Panc1 (cell line): ENCODE measurements around the gene WNT3A. TPM values are rescaled to one million over a fixed set of nuclear protein-coding genes. Genes with fewer than 3 reads are reported as not detected.

Experiments used
- ATAC-seq: fragments of 200-7000 bp; cut with Tn5 transposase; 2 replicates; pipeline ENCODE4 v1.9.1; 2020; ENCODE audit warnings: mild to moderate bottlenecking, moderate library complexity
- BruUV-seq: library from RNA; stranded (reverse); fragments of 400-500 nt; replicated peaks from 2 replicates; lab custom pipeline; 2021; lab: Mats Ljungman, UMichigan
- CTCF ChIA-PET: fragments of 300-600 bp; sonication (Branson Sonifier 250); formaldehyde crosslinking; loops from one replicate; lab custom pipeline; 2022; ENCODE audit warnings: antibody characterized with exemption; lab: Charles Lee
- POLR2A ChIA-PET: fragments of 300-600 bp; sonication (Branson Sonifier 250); formaldehyde crosslinking; loops from one replicate; lab custom pipeline; 2022; ENCODE audit warnings: antibody characterized with exemption; lab: Charles Lee
- DNase-seq: peaks from one replicate; pipeline ENCODE4 v3.0.0-alpha.2; 2010; ENCODE audit warnings: low read depth, low spot score
- H3K27ac ChIP-seq: 2 replicates; pipeline ENCODE4 v1.5.1; 2011; ENCODE audit warnings: mild to moderate bottlenecking, low read length, inconsistent platforms
- H3K27me3 ChIP-seq: fragments of 200-500 bp; sonication (Bioruptor generic); 2 replicates; pipeline ENCODE4 v1.6.0; 2014; ENCODE audit warnings: low read length, inconsistent platforms; ENCODE audit not compliant: control insufficient read depth, insufficient read depth
- H3K36me3 ChIP-seq: fragments of 200-500 bp; sonication (Bioruptor generic); 2 replicates; pipeline ENCODE4 v1.5.1; 2014; ENCODE audit warnings: inconsistent platforms, mild to moderate bottlenecking, low read length, moderate library complexity; ENCODE audit not compliant: control insufficient read depth, insufficient read depth
- H3K4me1 ChIP-seq: 2 replicates; pipeline ENCODE4 v1.5.1; 2011; ENCODE audit warnings: inconsistent platforms, mild to moderate bottlenecking, low read length, moderate library complexity; ENCODE audit not compliant: control insufficient read depth, insufficient read depth
- H3K4me3 ChIP-seq, 2 experiments: 2 replicates each; pipeline ENCODE4 v1.5.1; 2011 to 2012; ENCODE audit warnings: low read depth in 2 of 2, low read length in 2 of 2, mild to moderate bottlenecking in 2 of 2, inconsistent platforms in 1 of 2, moderate library complexity in 1 of 2
- H3K9me3 ChIP-seq: fragments of 200-500 bp; sonication (Bioruptor generic); 2 replicates; pipeline ENCODE4 v1.5.1; 2014; ENCODE audit warnings: low read depth, mild to moderate bottlenecking, inconsistent platforms, low read length, moderate library complexity; ENCODE audit not compliant: control insufficient read depth, insufficient read depth
- CTCF ChIP-seq: fragments of 450-650 bp; IDR thresholded peaks from 2 replicates; pipeline ENCODE4 v1.5.1; 2017; ENCODE audit warnings: mild to moderate bottlenecking
- POLR2AphosphoS5 ChIP-seq: IDR thresholded peaks from 2 replicates; pipeline ENCODE4 v1.6.1; 2012; ENCODE audit warnings: mild to moderate bottlenecking, low read depth, low read length, moderate library complexity
- REST ChIP-seq, 2 experiments: IDR thresholded peaks; 2 replicates each; pipeline ENCODE4 v1.6.1; 2011 to 2012; ENCODE audit warnings: low read depth in 2 of 2, control low read depth in 1 of 2, low read length in 1 of 2, mild to moderate bottlenecking in 1 of 2, moderate library complexity in 1 of 2; ENCODE audit not compliant: insufficient read depth in 1 of 2
- SIN3A ChIP-seq: IDR thresholded peaks from 2 replicates; pipeline ENCODE4 v1.6.1; 2012; ENCODE audit warnings: low read depth, mild to moderate bottlenecking, low read length, moderate library complexity, borderline replicate concordance; ENCODE audit not compliant: insufficient read depth
- in situ Hi-C: cut with HindIII; loops from 2 replicates; pipeline ENCODE4 v1.10.0; 2016; ENCODE audit warnings: low sequenced_read_pairs, low pct_unique_long_range_greater_than_20kb
- intact Hi-C: fragments of 100-400 bp; cut with micrococcal nuclease; formaldehyde crosslinking; loops from one replicate; pipeline ENCODE4 v1.10.0; 2022; ENCODE audit not compliant: unreplicated experiment
- total RNA-seq: library from RNA; stranded (reverse); gene quantifications from one replicate; pipeline ENCODE4 v1.2.1, GENCODE V29; 2021; ENCODE audit not compliant: unreplicated experiment

Gene WNT3A
- total RNA-seq, 1 experiment from 2014 or later: not detected

- H3K27me3 ChIP-seq: no peaks in the 10 kb centered on the region
- BruUV-seq: TSS peak; percentile 90
- no peak for ATAC-seq
- TF ChIP-seq CTCF: no peak
- no peak for TF ChIP-seq REST (IDR thresholded peaks at IDR 0.05; ENCODE audit: insufficient read depth in 1 of 2, low read depth in 2 of 2, low read length in 1 of 2)
- TF ChIP-seq SIN3A: no peak
- CTCF ChIA-PET: no interaction called here
- H3K4me3 ChIP-seq: no peak overlapping the region
- in situ Hi-C loops (no loop called here), intact Hi-C loops (no loop called here)
- H3K36me3 ChIP-seq: peaks cover 8% of the 10 kb centered on the region
- POLR2A ChIA-PET: interaction anchor here (0.6 kb wide), 1 partner anchor 365 kb away, joined by 8 read pairs; no protein-coding TSS in a partner anchor
- H3K9me3 ChIP-seq: peaks cover 3% of the 10 kb centered on the region; the same call in 1 of the 2 replicates
- DNase-seq: no peak
- H3K4me1 ChIP-seq: peaks cover 17% of the 10 kb centered on the region
- no peak overlapping the region for H3K27ac ChIP-seq
Observed at GRCh38 chr1:228098323-228098931, 91.6 kb downstream of the WNT3A start.

- H3K4me1 ChIP-seq: peaks cover 22% of the 10 kb centered on the region
- peaks cover 8% of the 10 kb centered on the region for H3K36me3 ChIP-seq
- no peak for ATAC-seq
- no peak for DNase-seq
- TF ChIP-seq POLR2AphosphoS5: no peak
- no peak for TF ChIP-seq SIN3A
- no peak for TF ChIP-seq REST (IDR thresholded peaks at IDR 0.05; ENCODE audit: insufficient read depth in 1 of 2, low read depth in 2 of 2, low read length in 1 of 2)
- no peak for TF ChIP-seq CTCF
- POLR2A ChIA-PET: no interaction called here
- no TSS peak for BruUV-seq
- no peaks in the 10 kb centered on the region; the same call in 1 of the 2 replicates for H3K9me3 ChIP-seq
- intact Hi-C loops: no loop called here
- no peaks in the 10 kb centered on the region for H3K27me3 ChIP-seq
- in situ Hi-C loops: no loop called here
- CTCF ChIA-PET: interaction anchor here (0.6 kb wide), 1 partner anchor 100 kb away, joined by 5 read pairs; no protein-coding TSS in a partner anchor
- no peak overlapping the region for H3K27ac ChIP-seq
- H3K4me3 ChIP-seq: no peak overlapping the region
Observed at GRCh38 chr1:228099331-228099732, 92.5 kb downstream of the WNT3A start.
